ENCODE results near the gene THSD4. TPM values are rescaled to one million over a fixed set of nuclear protein-coding genes. Genes with fewer than 3 reads are reported as not detected.

The THSD4 gene
- total and polyA plus RNA-seq, 9 of the 15 experiments (the other 6 are each of a cell fraction or from before 2014, with no cell fraction given) = 0.04 TPM; not detected in 5

GRCh38 chr15:71562251-71562650, 447.0 kb downstream of the THSD4 start:
- Histone ChIP-seq H3K9ac (ENCODE audit: insufficient read depth in 1 of 2, low read depth in 2 of 2, low read length in 2 of 2) (no peak overlapping the region), H3K4me2 (ENCODE audit: insufficient read depth, low read length) (no peak overlapping the region), H3K36me3 (ENCODE audit: control insufficient read depth, insufficient read depth, low read length) (no peaks in the 10 kb centered on the region), H3K27ac (ENCODE audit: extremely low read depth, low read depth, low read length) (no peak overlapping the region), H3K79me2 (ENCODE audit: control insufficient read depth, insufficient read depth, low read length) (no peaks in the 10 kb centered on the region), H3K4me3 (no peak overlapping the region), H3K4me1 (replicated peaks in 1 of 2; ENCODE audit: control insufficient read depth in 2 of 2, insufficient read depth in 2 of 2, low read length in 2 of 2) (no peaks in the 10 kb centered on the region), H3K9me3 (replicated peaks; ENCODE audit: control insufficient read depth, insufficient read depth, low read depth, low read length) (no peaks in the 10 kb centered on the region), H3K9me1 (ENCODE audit: control insufficient read depth, insufficient read depth, low read length) (no peaks in the 10 kb centered on the region), H4K20me1 (replicated peaks; ENCODE audit: control insufficient read depth, insufficient read depth, low read length) (no peaks in the 10 kb centered on the region), H3K27me3 (ENCODE audit: control insufficient read depth in 2 of 2, insufficient read depth in 2 of 2, low read length in 2 of 2) (no peaks in the 10 kb centered on the region), H2AFZ (ENCODE audit: low read depth, low read length) (no peak overlapping the region)
- ChIA-PET CTCF (ENCODE audit: low intra/inter-chr PET ratio) (no interaction called here), POLR2A (no interaction called here)
- intact Hi-C loops (cut with micrococcal nuclease) = no loop called here
- BruUV-seq (replicated peaks) = no TSS peak
- 0% methylated on average over 5 of the region's 5 CpGs for WGBS (ENCODE audit: insufficient coverage, low coverage, missing lambda C conversion rate)
- ATAC-seq (no peak), DNase-seq (ENCODE audit: extremely low read depth in 1 of 4, low spot score in 3 of 4) (no peak), FAIRE-seq (no peak)
- in situ Hi-C loops (cut with MboI) = no loop called here
- TF ChIP-seq SOX6 (IDR thresholded peaks at IDR 0.05) (no peak), ZNF507 (tag; conservative IDR thresholded peaks at IDR 0.05) (no peak)

DNA sequence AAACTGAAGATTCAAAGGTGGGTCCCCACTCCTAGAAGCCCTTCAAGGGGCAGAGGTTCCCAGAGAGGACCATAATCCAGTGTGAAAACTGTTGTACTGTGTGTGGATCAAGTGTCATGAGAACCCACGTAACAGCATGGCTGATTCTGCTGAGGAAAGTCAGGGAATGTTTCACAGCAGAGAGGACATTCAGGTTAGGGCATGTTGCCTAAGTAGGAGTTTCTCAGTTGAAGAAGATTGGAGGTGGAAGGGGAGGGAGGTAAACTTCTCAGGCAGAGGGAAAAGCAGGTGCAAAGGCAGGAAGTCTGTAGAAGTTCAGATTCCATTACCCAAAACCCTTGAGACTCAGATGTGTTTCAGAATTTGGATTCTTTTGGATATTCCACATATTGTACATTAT, 448.9 kb downstream of the THSD4 start:
- intact Hi-C loops (cut with micrococcal nuclease) (no loop called here), in situ Hi-C loops (cut with MboI) (no loop called here)
- H3K27ac ChIP-seq (ENCODE audit: extremely low read depth, low read depth, low read length) = no peak overlapping the region
- no peak overlapping the region for H2AFZ ChIP-seq (ENCODE audit: low read depth, low read length)
- H4K20me1 ChIP-seq (replicated peaks; ENCODE audit: control insufficient read depth, insufficient read depth, low read length) = no peaks in the 10 kb centered on the region
- no peak for DNase-seq (ENCODE audit: extremely low read depth in 1 of 4, low spot score in 3 of 4)
- ChIA-PET POLR2A (no interaction called here), CTCF (ENCODE audit: low intra/inter-chr PET ratio) (no interaction called here)
- WGBS (ENCODE audit: insufficient coverage, low coverage, missing lambda C conversion rate) = 0% methylated on average over 1 of the region's 1 CpG
- H3K4me2 ChIP-seq (ENCODE audit: insufficient read depth, low read length) = no peak overlapping the region
- no TSS peak for BruUV-seq (replicated peaks)
- no peaks in the 10 kb centered on the region for H3K36me3 ChIP-seq (ENCODE audit: control insufficient read depth, insufficient read depth, low read length)
- no peak for ATAC-seq
- no peaks in the 10 kb centered on the region for H3K4me1 ChIP-seq (replicated peaks in 1 of 2; ENCODE audit: control insufficient read depth in 2 of 2, insufficient read depth in 2 of 2, low read length in 2 of 2)
- no peak overlapping the region for H3K4me3 ChIP-seq
- H3K9me1 ChIP-seq (ENCODE audit: control insufficient read depth, insufficient read depth, low read length) = no peaks in the 10 kb centered on the region
- H3K9me3 ChIP-seq (replicated peaks; ENCODE audit: control insufficient read depth, insufficient read depth, low read depth, low read length) = no peaks in the 10 kb centered on the region
- FAIRE-seq = no peak
- no peaks in the 10 kb centered on the region for H3K27me3 ChIP-seq (ENCODE audit: control insufficient read depth in 2 of 2, insufficient read depth in 2 of 2, low read length in 2 of 2)
- no peaks in the 10 kb centered on the region for H3K79me2 ChIP-seq (ENCODE audit: control insufficient read depth, insufficient read depth, low read length)
- no peak overlapping the region for H3K9ac ChIP-seq (ENCODE audit: insufficient read depth in 1 of 2, low read depth in 2 of 2, low read length in 2 of 2)
- TF ChIP-seq ARHGAP35 (IDR thresholded peaks at IDR 0.05; ENCODE audit: partially characterized antibody) (no peak), SOX6 (IDR thresholded peaks at IDR 0.05) (no peak), NFYB (IDR thresholded peaks at IDR 0.05; ENCODE audit: extremely low read depth, insufficient read length) (no peak), HMG20A (CRISPR knock-in tag; conservative IDR thresholded peaks at IDR 0.05) (no peak), ZNF589 (CRISPR knock-in tag; IDR thresholded peaks at IDR 0.05; ENCODE audit: low read depth) (no peak), EP400 (IDR thresholded peaks at IDR 0.05) (no peak), XRCC4 (IDR thresholded peaks at IDR 0.05; ENCODE audit: extremely low read depth, insufficient read depth, insufficient read length) (no peak), SMAD1 (IDR thresholded peaks at IDR 0.05; ENCODE audit: low read depth, low read length, partially characterized antibody) (no peak), MAZ (CRISPR knock-in tag; conservative IDR thresholded peaks at IDR 0.05 in 1 of 2, IDR thresholded peaks at IDR 0.05 in 1 of 2) (no peak), SREBF2 (CRISPR knock-in tag; IDR thresholded peaks at IDR 0.05) (no peak), GMEB1 (CRISPR knock-in tag; IDR thresholded peaks at IDR 0.05) (no peak), IRF2 (CRISPR knock-in tag; IDR thresholded peaks at IDR 0.05) (no peak), GTF2E2 (tag; IDR thresholded peaks at IDR 0.05) (no peak), SAP30 (IDR thresholded peaks at IDR 0.05; ENCODE audit: borderline replicate concordance, insufficient read depth, low read depth, low read length, poor library complexity, severe bottlenecking) (no peak)
- TF ChIP-seq, protein P1, sequence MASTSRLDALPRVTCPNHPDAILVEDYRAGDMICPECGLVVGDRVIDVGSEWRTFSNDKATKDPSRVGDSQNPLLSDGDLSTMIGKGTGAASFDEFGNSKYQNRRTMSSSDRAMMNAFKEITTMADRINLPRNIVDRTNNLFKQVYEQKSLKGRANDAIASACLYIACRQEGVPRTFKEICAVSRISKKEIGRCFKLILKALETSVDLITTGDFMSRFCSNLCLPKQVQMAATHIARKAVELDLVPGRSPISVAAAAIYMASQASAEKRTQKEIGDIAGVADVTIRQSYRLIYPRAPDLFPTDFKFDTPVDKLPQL (IDR thresholded peaks at IDR 0.05; ENCODE audit: extremely low read depth, insufficient read length) = no peak
